Vagina (tissue), 2 donors: Measurements from ENCODE around the gene FGFR2. TPM values are rescaled to one million over a fixed set of nuclear protein-coding genes. Genes with fewer than 3 reads are reported as not detected.

Source experiments
- DNase-seq, 2 donors: peaks; one replicate each; pipeline ENCODE4 v3.0.0-alpha.2; 2017; ENCODE audit errors: extremely low spot score in 2 of 2
- H3K27ac ChIP-seq: fragments of 200-600 bp; sonication (generic); one replicate; pipeline ENCODE4 v1.5.1; 2019
- H3K27me3 ChIP-seq: fragments of 200-600 bp; sonication (generic); one replicate; pipeline ENCODE4 v1.5.1; 2019
- H3K36me3 ChIP-seq, 2 donors: fragments of 200-600 bp; sonication (generic); one replicate each; pipeline ENCODE4 v1.5.1; 2017 to 2019
- H3K4me1 ChIP-seq: fragments of 200-600 bp; sonication (generic); one replicate; pipeline ENCODE4 v1.5.1; 2019
- H3K4me3 ChIP-seq, 2 donors: fragments of 200-600 bp; sonication (generic); 1 replicate in 1 of 2; 2 replicates in 1 of 2; pipeline ENCODE4 v1.5.1; 2016 to 2019
- H3K9me3 ChIP-seq: fragments of 200-600 bp; sonication (generic); one replicate; pipeline ENCODE4 v1.5.1; 2019
- CTCF ChIP-seq, 3 experiments: fragments of 450-650 bp in 2 of 3; fragments of 200-600 bp in 1 of 3; sonication (generic) in 1 of 3; IDR thresholded peaks; one replicate each; pipeline ENCODE4 v1.5.1; 2017 to 2019; ENCODE audit warnings: antibody characterized with exemption in 3 of 3, mild to moderate bottlenecking in 2 of 3, moderate library complexity in 2 of 3
- POLR2A ChIP-seq, 2 donors: fragments of 450-650 bp; IDR thresholded peaks; one replicate each; pipeline ENCODE4 v1.6.1; 2017; ENCODE audit warnings: antibody characterized with exemption in 2 of 2, mild to moderate bottlenecking in 2 of 2, moderate library complexity in 2 of 2
- POLR2AphosphoS5 ChIP-seq, 2 donors: sonication (generic); formaldehyde crosslinking; IDR thresholded peaks; one replicate each; pipeline ENCODE4 v1.9.0; 2017; ENCODE audit warnings: antibody characterized with exemption in 2 of 2, mild to moderate bottlenecking in 2 of 2, low read depth in 1 of 2; ENCODE audit not compliant: insufficient read depth in 1 of 2
- intact Hi-C: fragments of 100-400 bp; cut with DNase I; formaldehyde crosslinking; loops from one replicate; pipeline ENCODE4 v1.15.1; 2023
- total RNA-seq: library from RNA; depleted of rRNA; stranded (reverse); fragments of >200 nt; gene quantifications from one replicate; pipeline ENCODE4 v1.2.3, GENCODE V29; 2016

Gene FGFR2
- total RNA-seq, 1 donor from 2014 or later = 54.0 TPM

GRCh38 chr10:121568275-121568674 lies 30.0 kb downstream of the FGFR2 start:
- intact Hi-C loops = no loop called here
- H3K9me3 ChIP-seq = no peaks in the 10 kb centered on the region
- peaks cover 12% of the 10 kb centered on the region for H3K4me1 ChIP-seq
- no peak for TF ChIP-seq POLR2A (IDR thresholded peaks at IDR 0.05)
- no peak for TF ChIP-seq CTCF (IDR thresholded peaks at IDR 0.05)
- TF ChIP-seq POLR2AphosphoS5 (IDR thresholded peaks at IDR 0.05; ENCODE audit: insufficient read depth in 1 of 2, low read depth in 1 of 2) = no peak
- no peaks in the 10 kb centered on the region for H3K36me3 ChIP-seq
- H3K27me3 ChIP-seq = no peaks in the 10 kb centered on the region
- no peak overlapping the region for H3K27ac ChIP-seq
- no peak for DNase-seq
- no peak overlapping the region for H3K4me3 ChIP-seq

- intact Hi-C loops = no loop called here
- Histone ChIP-seq H3K27me3 (no peaks in the 10 kb centered on the region), H3K9me3 (no peaks in the 10 kb centered on the region), H3K36me3 (no peaks in the 10 kb centered on the region), H3K27ac (no peak overlapping the region), H3K4me1 (peaks cover 6% of the 10 kb centered on the region), H3K4me3 (no peak overlapping the region)
- no peak for DNase-seq
- no peak for TF ChIP-seq POLR2AphosphoS5 (IDR thresholded peaks at IDR 0.05; ENCODE audit: insufficient read depth in 1 of 2, low read depth in 1 of 2)
- no peak for TF ChIP-seq POLR2A (IDR thresholded peaks at IDR 0.05)
- TF ChIP-seq CTCF (IDR thresholded peaks at IDR 0.05) = no peak
Measured at GRCh38 chr10:121567569-121567968, 30.7 kb downstream of the FGFR2 start.

GRCh38 chr10:121566755-121567154 lies 31.5 kb downstream of the FGFR2 start:
- Histone ChIP-seq H3K27ac (no peak overlapping the region), H3K27me3 (no peaks in the 10 kb centered on the region), H3K4me3 (no peak overlapping the region), H3K36me3 (no peaks in the 10 kb centered on the region), H3K9me3 (no peaks in the 10 kb centered on the region), H3K4me1 (peaks cover 6% of the 10 kb centered on the region)
- TF ChIP-seq POLR2AphosphoS5 (IDR thresholded peaks at IDR 0.05; ENCODE audit: insufficient read depth in 1 of 2, low read depth in 1 of 2) (no peak), POLR2A (IDR thresholded peaks at IDR 0.05) (no peak), CTCF (IDR thresholded peaks at IDR 0.05) (no peak)
- no peak for DNase-seq
- intact Hi-C loops = no loop called here

GRCh38 chr10:121559326-121560026 lies 38.8 kb downstream of the FGFR2 start:
- intact Hi-C loops = no loop called here
- Histone ChIP-seq H3K36me3 (no peaks in the 10 kb centered on the region), H3K4me1 (peaks cover 15% of the 10 kb centered on the region), H3K4me3 (no peak overlapping the region), H3K9me3 (no peaks in the 10 kb centered on the region), H3K27ac (no peak overlapping the region), H3K27me3 (no peaks in the 10 kb centered on the region)
- DNase-seq = no peak
- TF ChIP-seq CTCF (IDR thresholded peaks at IDR 0.05) = no peak

- Histone ChIP-seq H3K36me3 (no peaks in the 10 kb centered on the region), H3K9me3 (no peaks in the 10 kb centered on the region), H3K4me1 (peaks cover 15% of the 10 kb centered on the region), H3K27ac (no peak overlapping the region), H3K4me3 (no peak overlapping the region), H3K27me3 (no peaks in the 10 kb centered on the region)
- TF ChIP-seq POLR2AphosphoS5 (IDR thresholded peaks at IDR 0.05; ENCODE audit: insufficient read depth in 1 of 2, low read depth in 1 of 2) (no peak), POLR2A (IDR thresholded peaks at IDR 0.05) (no peak), CTCF (IDR thresholded peaks at IDR 0.05) (no peak)
- DNase-seq = no peak
- intact Hi-C loops = no loop called here
Measured at GRCh38 chr10:121558238-121558637, 40.0 kb downstream of the FGFR2 start.
